Ectodermal cell (in vitro differentiated cells): ENCODE results near the gene FDXR.

ENCODE experiments used
- H3K27ac ChIP-seq: 2 replicates; pipeline ENCODE4 v1.7.0; 2013; ENCODE audit warnings: mild to moderate bottlenecking, low read depth, low read length; ENCODE audit not compliant: insufficient read depth, poor library complexity, severe bottlenecking
- H3K27me3 ChIP-seq: 2 replicates; pipeline ENCODE4 v1.7.0; 2013; ENCODE audit warnings: mild to moderate bottlenecking, low read length; ENCODE audit not compliant: insufficient read depth, control insufficient read depth, poor library complexity, severe bottlenecking
- H3K36me3 ChIP-seq: one replicate; pipeline ENCODE4 v1.7.0; 2013; ENCODE audit warnings: low read length; ENCODE audit not compliant: control insufficient read depth, insufficient read depth
- H3K4me1 ChIP-seq: one replicate; pipeline ENCODE4 v1.7.0; 2013; ENCODE audit warnings: low read length; ENCODE audit not compliant: control insufficient read depth, insufficient read depth
- H3K4me3 ChIP-seq: 2 replicates; pipeline ENCODE4 v1.7.0; 2013; ENCODE audit warnings: low read depth, low read length, control low read depth; ENCODE audit not compliant: insufficient read depth
- H3K9me3 ChIP-seq: 2 replicates; pipeline ENCODE4 v1.7.0; 2013; ENCODE audit warnings: mild to moderate bottlenecking, low read length, moderate library complexity; ENCODE audit not compliant: control insufficient read depth
- WGBS, 2 experiments: methylation state at CpG; one replicate each; pipeline ENCODE4 v1.1.7; 2013; ENCODE audit warnings: missing lambda C conversion rate in 2 of 2; 5-methylcytosine and 5-hydroxymethylcytosine counted together

The FDXR gene

DNA sequence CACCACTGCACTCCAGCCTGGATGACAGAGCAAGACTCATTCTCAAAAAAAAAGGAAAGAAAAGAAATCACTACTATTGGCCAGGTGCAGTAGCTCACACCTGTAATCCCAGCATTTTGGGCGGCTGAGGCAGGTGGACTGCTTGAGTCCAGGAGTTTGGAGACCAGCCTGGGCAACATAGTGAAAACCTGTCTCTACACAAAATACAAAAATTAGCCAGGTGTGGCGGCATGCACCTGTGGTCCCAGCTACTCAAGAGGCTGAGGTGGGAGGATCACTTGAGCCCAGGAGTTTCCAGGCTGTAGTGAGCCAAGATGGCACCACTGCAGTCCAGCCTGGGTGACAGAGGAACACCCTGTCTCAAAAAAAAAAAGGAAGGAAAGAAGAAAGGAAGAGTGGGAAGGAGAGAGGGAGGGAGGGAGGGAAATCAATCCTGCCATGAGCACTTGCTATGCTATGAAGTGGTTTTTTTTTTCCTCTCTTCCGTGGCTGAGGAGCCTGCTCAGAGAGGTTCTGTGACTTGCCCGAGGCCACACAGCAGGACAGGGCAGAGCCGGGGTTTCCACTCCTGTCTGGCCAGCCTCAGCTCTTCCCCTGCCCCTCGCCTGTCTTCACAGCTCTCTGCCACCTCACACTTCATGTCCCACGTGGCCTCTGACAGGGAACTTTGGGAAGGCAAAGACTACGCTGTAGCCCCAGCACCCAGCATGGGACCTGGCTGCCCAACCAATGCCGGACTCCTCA, 24.0 kb downstream of the FDXR start:
- no peaks in the 10 kb centered on the region for H3K36me3 ChIP-seq
- H3K27ac ChIP-seq = no peak overlapping the region
- peaks cover 8% of the 10 kb centered on the region for H3K4me1 ChIP-seq
- H3K9me3 ChIP-seq = no peaks in the 10 kb centered on the region
- 66 to 69% methylated on average over 9 of the region's 9 CpGs for WGBS, 2 experiments
- H3K4me3 ChIP-seq = no peak overlapping the region
- peaks cover 91% of the 10 kb centered on the region for H3K27me3 ChIP-seq

DNA sequence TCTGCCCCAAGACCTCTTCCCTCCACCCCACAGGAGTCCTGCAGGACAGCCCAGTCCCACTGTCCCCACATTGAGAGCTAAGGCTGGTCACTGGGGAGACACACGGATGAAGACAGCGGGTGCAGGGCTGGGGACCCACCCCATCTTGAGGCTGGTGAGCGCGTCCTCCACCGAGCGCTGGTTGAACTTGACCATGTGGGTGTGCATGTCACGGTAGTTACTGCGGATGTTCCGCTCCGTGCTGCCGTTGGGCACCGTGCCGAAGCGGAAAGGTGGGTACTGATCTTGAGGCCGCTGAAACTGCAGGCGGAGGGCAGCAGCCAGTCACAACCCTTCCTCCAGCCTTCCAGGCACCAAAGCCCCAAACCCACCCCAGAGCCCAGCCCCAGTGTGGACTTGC, 26.2 kb downstream of the FDXR start:
- Histone ChIP-seq H3K36me3 (no peaks in the 10 kb centered on the region), H3K27me3 (peaks cover 91% of the 10 kb centered on the region), H3K9me3 (no peaks in the 10 kb centered on the region), H3K4me3 (no peak overlapping the region), H3K27ac (no peak overlapping the region), H3K4me1 (peaks cover 1% of the 10 kb centered on the region)
- WGBS, 2 experiments = 91 to 92% methylated on average over 16 of the region's 16 CpGs

DNA sequence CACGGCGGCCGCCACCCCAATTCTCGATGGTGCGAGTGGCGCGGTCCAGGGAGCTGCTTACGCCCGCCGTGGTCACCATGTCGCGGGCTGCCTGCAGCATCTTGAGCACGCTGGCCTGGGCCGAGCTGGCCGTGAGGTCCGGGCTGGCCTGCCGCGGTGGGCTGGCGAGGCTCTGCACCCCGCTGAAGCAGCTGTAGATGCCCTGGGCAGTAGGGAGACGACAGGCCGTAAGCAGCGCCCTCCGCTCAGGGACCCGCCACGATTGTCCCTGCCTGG, 29.5 kb downstream of the FDXR start:
- H3K36me3 ChIP-seq = no peaks in the 10 kb centered on the region
- H3K4me1 ChIP-seq = peaks cover 14% of the 10 kb centered on the region
- no peak overlapping the region for H3K27ac ChIP-seq
- peaks cover 58% of the 10 kb centered on the region for H3K27me3 ChIP-seq
- no peak overlapping the region for H3K4me3 ChIP-seq
- H3K9me3 ChIP-seq = no peaks in the 10 kb centered on the region
- WGBS, 2 experiments = 44 to 47% methylated on average over 26 of the region's 26 CpGs

DNA sequence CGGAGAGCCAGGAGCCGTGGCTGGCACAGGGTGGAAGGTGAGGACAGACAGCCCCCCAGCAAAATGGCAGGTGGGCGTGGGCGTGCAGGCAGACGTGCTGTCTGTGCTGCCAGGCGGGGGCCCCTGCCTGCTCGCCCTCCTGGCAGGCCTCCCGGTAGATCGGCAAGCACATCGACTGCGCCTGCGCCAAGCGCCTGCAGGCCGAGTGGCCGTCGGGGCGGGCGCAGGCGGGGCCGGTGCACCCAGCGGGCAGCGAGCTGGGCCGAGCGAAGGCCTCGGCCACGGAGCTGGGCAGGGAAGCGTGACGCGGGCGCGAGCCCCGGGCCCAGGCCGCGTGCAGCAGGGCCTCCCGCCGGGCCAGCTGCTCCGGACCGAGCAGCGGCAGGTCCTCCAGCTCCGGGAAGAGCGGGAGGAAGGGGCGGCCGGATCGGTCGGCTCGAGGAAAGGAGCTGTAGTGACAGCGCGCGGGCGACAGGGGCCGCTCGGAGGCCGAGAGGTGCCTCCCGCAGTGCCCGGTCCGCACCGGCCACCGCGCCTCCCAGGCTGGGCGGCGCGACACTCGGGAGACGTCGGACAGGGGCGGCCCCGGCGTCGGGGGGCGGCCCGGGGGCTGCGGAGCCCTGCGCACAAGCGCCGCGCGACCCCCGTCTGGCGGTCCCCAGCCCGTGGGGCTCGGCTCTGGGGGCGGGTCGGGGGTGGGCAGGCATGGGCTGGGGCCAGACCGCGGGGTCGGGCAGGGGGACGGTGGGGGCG, 30.0 kb downstream of the FDXR start:
- Histone ChIP-seq H3K36me3 (no peaks in the 10 kb centered on the region), H3K27me3 (peaks cover 52% of the 10 kb centered on the region), H3K27ac (no peak overlapping the region), H3K9me3 (no peaks in the 10 kb centered on the region), H3K4me3 (peak overlapping the region; percentile 39), H3K4me1 (peaks cover 14% of the 10 kb centered on the region)
- 5% methylated on average over 88 of the region's 88 CpGs for WGBS, 2 experiments

DNA sequence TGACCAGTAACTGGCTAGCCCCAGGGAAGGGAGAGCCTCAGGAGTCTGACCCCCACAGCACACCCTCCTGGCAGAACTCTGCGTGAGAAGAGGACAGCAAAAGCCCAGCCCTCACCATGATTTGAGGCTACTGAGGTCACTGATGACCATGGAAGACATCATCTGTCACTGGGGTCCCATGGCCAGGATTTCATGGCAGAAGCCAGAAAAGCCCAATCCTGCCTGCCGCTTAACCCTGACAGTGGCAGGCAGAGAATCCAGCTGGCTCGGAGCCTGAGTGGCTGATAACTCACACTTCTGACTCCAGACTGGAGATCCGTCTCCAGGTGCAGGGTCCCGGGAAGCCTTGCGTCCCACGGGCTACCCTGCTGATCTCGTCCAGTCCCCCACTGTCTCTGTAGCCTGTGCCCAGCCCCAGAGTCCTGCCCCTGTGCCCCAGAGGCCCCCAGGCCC, 30.6 kb downstream of the FDXR start:
- Histone ChIP-seq H3K9me3 (no peaks in the 10 kb centered on the region), H3K27ac (no peak overlapping the region), H3K4me1 (peaks cover 14% of the 10 kb centered on the region), H3K27me3 (peaks cover 52% of the 10 kb centered on the region), H3K36me3 (no peaks in the 10 kb centered on the region), H3K4me3 (peak overlapping the region; percentile 39)
- 63% methylated on average over 8 of the region's 8 CpGs for WGBS, 2 experiments

DNA sequence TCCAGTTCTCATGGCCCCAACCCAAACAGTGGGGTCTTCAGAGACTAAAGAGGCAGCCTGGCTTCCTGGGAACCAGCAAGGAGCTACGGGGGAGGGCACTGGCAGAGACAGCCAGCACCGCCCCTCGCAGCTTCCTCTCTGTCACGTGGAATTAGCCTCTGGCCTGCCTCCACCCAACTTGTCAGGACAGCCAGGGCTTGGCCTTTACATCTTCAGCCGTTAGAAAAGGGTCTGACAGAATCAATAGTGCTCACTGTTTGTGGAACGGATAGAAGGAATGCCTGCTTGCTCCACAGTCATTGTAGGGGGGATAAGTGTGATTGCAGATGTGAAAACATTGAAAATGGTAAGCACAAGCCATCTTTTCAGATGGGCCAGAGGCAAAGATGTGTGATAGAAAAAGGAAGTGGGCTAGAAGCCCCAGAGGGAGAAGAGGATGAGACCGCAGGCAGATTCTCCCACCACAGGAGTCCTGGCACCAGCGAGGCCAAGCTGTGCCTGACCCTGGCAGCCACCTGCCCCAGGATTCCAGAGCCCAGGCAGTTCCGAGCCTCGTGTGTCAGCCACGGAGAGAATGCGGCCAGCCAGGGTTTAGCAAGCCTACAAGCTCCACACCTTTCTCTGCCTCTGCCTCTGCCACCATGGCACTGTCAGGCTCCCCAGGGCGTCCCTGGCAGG, 31.7 kb downstream of the FDXR start:
- peaks cover 14% of the 10 kb centered on the region for H3K4me1 ChIP-seq
- H3K27ac ChIP-seq = no peak overlapping the region
- WGBS, 2 experiments = 47 to 49% methylated on average over 13 of the region's 13 CpGs

DNA sequence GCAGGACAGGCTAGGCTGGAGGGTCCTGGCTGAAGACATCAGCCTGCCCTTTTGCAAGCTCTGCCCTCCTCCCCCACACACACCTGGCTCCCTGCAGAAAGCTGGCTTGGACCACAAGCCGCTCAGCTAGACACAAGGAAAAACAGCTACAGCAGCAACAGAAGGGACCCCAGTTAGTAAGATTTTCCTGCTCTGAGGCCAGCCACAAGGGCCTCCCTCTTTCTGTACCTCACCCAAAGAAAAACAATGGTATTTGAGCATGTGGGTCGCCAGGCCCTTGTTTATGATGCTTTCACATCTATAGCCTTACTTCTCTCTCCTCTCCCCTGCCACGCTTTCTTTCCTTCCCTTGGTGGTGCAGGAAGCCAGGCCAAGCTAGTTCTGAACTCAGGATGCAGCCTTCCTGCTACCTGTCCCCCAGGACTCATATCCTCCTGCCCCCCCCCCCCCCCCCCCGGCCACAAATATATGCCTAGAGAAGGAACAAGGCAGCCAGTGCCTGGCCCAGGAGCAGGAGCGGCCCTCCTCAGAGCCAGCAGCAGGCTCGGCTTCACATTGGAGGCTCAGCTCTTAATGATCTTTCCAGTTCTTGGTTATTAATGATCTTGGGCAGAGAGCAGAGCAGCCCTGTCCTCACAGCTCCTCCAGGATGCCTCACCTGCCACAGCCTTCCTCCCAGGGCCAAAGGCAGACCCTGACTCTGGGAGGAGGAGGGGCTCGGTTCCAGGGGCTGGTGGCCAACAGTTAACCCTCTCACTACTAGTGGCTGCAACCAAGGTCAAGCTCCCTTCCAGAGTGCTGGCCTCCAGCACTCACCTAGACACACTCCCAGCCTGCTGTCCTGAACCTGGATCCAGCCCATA, 32.6 kb downstream of the FDXR start:
- 59 to 62% methylated on average over 6 of the region's 7 CpGs for WGBS, 2 experiments
- Histone ChIP-seq H3K27me3 (peaks cover 35% of the 10 kb centered on the region), H3K4me3 (no peak overlapping the region), H3K9me3 (no peaks in the 10 kb centered on the region), H3K36me3 (no peaks in the 10 kb centered on the region), H3K27ac (no peak overlapping the region), H3K4me1 (peaks cover 14% of the 10 kb centered on the region)

More for the DNA sequence above, 31.7 kb downstream of the FDXR start:
- peaks cover 43% of the 10 kb centered on the region for H3K27me3 ChIP-seq
- H3K4me3 ChIP-seq = no peak overlapping the region
- H3K36me3 ChIP-seq = no peaks in the 10 kb centered on the region
- no peaks in the 10 kb centered on the region for H3K9me3 ChIP-seq

DNA sequence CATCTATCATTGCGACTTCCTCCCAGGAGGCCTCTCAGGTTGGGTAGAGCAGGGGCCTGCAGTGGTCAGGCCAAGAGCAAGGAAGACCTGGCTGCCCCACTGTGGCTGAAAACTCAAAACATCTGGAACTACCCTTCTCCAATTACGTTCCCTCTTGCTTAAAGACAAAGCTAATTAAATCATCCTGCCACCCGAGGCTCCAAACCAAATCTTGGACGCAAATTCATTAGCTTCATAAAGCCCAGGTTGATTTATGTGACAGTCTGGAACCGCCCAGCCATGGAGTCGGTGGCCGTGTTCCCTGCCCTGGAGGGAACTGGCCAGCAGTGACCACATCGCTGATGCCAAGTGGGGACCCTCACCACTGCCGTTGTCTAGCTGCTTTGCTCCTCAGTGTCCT, 34.5 kb downstream of the FDXR start:
- Histone ChIP-seq H3K4me1 (peaks cover 23% of the 10 kb centered on the region), H3K36me3 (no peaks in the 10 kb centered on the region), H3K27ac (no peak overlapping the region), H3K27me3 (peaks cover 16% of the 10 kb centered on the region), H3K4me3 (no peak overlapping the region), H3K9me3 (no peaks in the 10 kb centered on the region)
- 85 to 86% methylated on average over 9 of the region's 9 CpGs for WGBS, 2 experiments

DNA sequence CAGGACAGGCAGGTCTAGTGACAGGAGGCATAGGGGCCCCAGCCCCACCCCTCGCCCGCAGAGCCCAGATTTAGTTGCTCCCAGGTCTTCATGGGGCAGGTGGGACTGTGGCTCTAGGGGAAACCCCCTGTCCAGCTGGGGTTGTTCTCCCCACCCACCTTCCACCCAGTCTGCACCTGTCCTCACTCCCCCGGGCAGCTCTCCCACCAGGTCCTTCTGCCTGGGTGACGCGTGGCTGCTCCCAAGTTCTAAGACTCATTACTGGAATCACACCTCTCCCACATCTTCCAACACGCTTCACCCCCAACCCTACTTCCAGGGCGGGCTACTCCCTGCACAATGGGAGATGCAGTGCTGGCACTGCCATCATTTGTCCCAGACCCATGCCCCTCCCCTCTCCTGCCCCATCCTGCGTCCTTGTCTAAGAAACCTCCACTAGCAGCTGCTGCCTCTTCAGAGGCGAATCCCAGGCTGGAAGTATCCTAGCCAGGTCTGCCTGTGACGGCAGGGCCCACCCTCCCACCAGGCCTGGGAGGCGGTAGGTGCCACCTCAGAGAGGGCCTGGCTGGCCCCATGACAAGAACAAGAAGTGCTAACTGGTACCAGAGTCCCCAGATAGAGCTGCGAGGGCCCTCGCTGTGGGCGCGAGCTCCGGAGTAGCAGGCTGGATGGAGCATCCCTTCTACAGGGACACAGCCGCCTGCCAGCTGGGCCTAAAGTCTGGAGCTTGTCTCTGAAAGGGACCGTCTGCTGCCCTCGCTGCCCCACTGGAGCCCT, 35.9 kb downstream of the FDXR start:
- H3K4me3 ChIP-seq = no peak overlapping the region
- H3K9me3 ChIP-seq = no peaks in the 10 kb centered on the region
- no peaks in the 10 kb centered on the region for H3K36me3 ChIP-seq
- WGBS, 2 experiments = 94 to 95% methylated on average over 19 of the region's 19 CpGs
- peaks cover 2% of the 10 kb centered on the region for H3K27me3 ChIP-seq
- H3K27ac ChIP-seq = no peak overlapping the region
- peaks cover 23% of the 10 kb centered on the region for H3K4me1 ChIP-seq
